Epithelial cell of esophagus (primary cell): Measurements from ENCODE around the gene TWIST1.
A peak's percentile ranks its signal among the peaks of the same experiment; 100 is the strongest.

Experiments used
- DNase-seq: peaks from one replicate; pipeline ENCODE4 v3.0.0; 2010; ENCODE audit warnings: low read depth
- H3K4me3 ChIP-seq: 2 replicates; pipeline ENCODE4 v1.5.1; 2011; ENCODE audit warnings: mild to moderate bottlenecking, low read length, control low read depth
- TF ChIP-seq, protein P1 (sequence below): IDR thresholded peaks from 2 replicates; pipeline ENCODE4 v1.5.1; 2011; ENCODE audit warnings: low read depth, mild to moderate bottlenecking, low read length, control low read depth, inconsistent platforms; ENCODE audit not compliant: insufficient read depth; ENCODE audit errors: missing control alignments

Gene TWIST1

DNA sequence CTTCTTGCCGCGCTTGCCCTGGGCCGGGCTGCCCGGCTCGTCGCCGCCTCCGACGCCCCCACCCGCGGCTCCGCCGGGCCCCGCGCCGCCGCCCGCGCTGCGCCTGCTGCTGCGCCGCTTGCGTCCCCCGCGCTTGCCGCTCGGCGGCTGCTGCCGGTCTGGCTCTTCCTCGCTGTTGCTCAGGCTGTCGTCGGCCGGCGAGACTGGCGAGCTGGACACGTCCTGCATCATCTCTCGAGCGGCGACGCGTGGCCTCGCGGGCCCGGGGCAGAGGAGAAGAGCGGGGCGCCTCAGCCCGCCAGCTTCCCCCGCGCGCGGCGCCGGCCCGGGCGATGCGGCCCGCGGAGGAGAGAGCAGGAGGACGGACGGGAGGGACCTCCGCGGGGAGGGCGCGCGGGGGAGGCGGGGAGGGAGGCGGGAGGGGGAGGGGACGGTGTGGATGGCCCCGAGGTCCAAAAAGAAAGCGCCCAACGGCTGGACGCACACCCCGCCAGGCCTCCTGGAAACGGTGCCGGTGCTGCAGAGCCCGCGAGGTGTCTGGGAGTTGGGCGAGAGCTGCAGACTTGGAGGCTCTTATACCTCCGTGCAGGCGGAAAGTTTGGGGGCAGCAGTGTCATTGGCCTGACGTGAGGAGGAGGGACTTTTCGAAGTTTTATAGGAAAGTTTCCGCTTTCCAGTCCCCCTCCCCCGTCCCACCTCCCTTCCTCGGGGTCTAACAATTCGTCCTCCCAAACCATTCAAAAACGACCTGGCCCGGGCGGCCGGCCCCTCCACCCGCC, at the start of gene TWIST1:
TSS of gene TWIST1 (minus strand) at position 546 of the 779 bp plus-strand sequence. CDS start at position 231, 315 bp downstream.
- peak within 1 kb of the TSS; percentile 72 for H3K4me3 ChIP-seq
- TF ChIP-seq, protein P1, sequence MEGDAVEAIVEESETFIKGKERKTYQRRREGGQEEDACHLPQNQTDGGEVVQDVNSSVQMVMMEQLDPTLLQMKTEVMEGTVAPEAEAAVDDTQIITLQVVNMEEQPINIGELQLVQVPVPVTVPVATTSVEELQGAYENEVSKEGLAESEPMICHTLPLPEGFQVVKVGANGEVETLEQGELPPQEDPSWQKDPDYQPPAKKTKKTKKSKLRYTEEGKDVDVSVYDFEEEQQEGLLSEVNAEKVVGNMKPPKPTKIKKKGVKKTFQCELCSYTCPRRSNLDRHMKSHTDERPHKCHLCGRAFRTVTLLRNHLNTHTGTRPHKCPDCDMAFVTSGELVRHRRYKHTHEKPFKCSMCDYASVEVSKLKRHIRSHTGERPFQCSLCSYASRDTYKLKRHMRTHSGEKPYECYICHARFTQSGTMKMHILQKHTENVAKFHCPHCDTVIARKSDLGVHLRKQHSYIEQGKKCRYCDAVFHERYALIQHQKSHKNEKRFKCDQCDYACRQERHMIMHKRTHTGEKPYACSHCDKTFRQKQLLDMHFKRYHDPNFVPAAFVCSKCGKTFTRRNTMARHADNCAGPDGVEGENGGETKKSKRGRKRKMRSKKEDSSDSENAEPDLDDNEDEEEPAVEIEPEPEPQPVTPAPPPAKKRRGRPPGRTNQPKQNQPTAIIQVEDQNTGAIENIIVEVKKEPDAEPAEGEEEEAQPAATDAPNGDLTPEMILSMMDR: no peak
- DNase-seq: peak; percentile 49

DNA sequence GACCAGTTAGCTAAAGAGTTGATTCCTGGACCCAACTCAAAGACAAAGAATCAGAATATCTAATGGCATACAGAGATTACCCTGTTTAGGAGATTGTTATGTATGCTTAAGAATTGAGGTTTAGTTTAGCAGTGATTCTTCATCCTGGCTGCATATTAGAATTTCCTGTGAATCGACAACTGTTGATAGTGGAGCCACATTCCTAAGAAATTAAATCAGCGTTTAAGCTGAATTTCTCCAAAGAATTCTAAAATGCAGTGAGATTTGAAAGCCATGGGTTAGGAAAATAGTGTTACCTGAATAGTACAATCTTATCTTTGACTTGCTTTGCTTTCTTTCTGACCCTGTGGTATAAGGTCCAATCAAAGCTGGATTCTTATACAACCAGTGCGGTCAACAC, 44.2 kb upstream of the TWIST1 start:
- no peak overlapping the region for H3K4me3 ChIP-seq
- TF ChIP-seq, protein P1: no peak
- DNase-seq: no peak

- DNase-seq: peak; percentile 60
- H3K4me3 ChIP-seq: no peak overlapping the region
- TF ChIP-seq, protein P1: no peak
Measured at GRCh38 chr7:19146699-19147098, 29.3 kb upstream of the TWIST1 start.

- TF ChIP-seq, protein P1: no peak
- no peak for DNase-seq
- no peak overlapping the region for H3K4me3 ChIP-seq
Measured at GRCh38 chr7:19145434-19146115, 28.1 kb upstream of the TWIST1 start.

GRCh38 chr7:19144661-19145433, 27.4 kb upstream of the TWIST1 start, which contains the start of gene FERD3L:
Gene FERD3L (minus strand): TSS chr7:19145421. CDS start chr7:19145362, 59 bp downstream.
- DNase-seq: no peak
- no peak within 1 kb of the TSS for H3K4me3 ChIP-seq
- TF ChIP-seq, protein P1: no peak

GRCh38 chr7:19143881-19144574, 26.6 kb upstream of the TWIST1 start:
- TF ChIP-seq, protein P1: no peak
- no peak for DNase-seq
- no peak overlapping the region for H3K4me3 ChIP-seq
